GM21786 (cell line): Measurements from ENCODE around the gene PLEKHH1.
"Not testable (repeated sequence)": the region's sequence is repeated elsewhere in the genome, so short reads cannot be mapped to it uniquely, and the experiment has no call there.

ENCODE experiments used
- ATAC-seq: cut with Tn5 transposase; IDR thresholded peaks from one replicate; pipeline ENCODE4 v1.9.1; 2021; ENCODE audit not compliant: unreplicated experiment

PLEKHH1 gene

DNA sequence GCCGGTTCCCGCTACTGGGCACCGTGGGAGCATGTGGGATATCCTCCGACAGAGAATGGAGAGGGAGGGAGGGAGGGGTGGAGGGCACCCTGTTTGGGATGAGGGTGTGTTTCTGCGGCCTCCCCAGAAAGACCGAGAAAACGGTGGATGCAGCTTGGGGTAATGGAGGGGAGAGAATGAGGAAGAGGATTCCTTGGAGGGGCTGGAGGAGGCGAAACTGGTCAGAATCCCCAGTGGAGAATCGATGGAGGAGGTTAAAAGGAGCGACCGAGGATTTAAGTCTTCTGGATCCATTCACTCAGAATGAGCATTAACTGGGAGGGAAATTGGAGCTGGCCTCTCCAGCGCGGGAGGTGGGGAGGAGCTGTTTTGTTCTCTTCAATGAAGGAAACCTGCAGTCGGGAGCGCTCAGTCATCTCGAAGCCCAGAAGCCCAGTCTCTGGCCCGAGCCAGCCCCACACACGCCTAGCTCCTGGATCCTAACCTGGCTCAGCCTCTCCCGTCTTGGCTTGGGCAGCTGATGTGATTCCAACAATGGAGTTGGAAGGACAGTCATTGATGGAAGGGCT, 87.2 kb downstream of the PLEKHH1 start:
- ATAC-seq: no peak

GRCh38 chr14:67622675-67623074, 89.6 kb downstream of the PLEKHH1 start:
- ATAC-seq: no peak

- no peak for ATAC-seq
These were observed 90.0 kb downstream of the PLEKHH1 start for GRCh38 chr14:67623114-67623513.

GRCh38 chr14:67626131-67626530, 93.0 kb downstream of the PLEKHH1 start:
- not testable (repeated sequence) for ATAC-seq

DNA sequence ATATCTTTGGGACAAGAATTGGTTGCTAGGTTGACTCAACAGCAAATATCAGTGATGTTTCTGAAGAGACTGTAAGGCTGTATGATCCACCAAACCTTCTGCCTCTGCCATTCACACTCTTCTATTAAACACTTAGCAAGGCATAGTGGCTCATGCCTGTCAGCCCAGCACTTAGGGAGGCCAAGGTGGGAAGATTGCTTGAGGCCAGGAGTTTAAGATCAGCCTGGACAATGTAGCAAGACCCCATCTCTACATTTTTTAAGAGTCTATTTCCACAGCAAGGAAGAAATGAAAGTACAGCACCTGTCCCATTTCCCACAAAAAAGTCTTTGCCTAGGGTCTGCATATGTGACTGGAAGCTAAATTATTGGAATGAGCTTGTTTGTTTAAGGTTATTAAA, 94.4 kb downstream of the PLEKHH1 start:
- no peak for ATAC-seq

DNA sequence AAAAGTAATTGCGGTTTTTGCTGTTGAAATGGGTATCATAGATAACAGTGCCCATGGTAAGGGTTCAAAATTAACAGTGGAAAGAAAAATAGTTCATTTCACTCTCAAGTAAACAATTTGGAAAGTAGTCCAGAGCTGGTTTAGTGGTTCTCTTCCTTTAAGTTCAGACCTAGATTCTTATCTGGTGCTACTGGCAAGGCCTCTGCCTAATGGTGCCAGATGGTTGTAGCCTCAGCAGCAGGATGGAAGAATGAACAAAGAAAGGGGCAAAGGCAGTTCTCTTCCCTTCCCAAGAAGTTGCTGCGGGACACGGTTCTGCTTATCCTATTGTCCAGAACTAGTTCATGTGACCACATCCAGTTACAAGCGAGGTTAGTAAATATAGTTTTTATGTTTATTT, 97.1 kb downstream of the PLEKHH1 start:
- ATAC-seq: no peak

GRCh38 chr14:67630938-67631337, 97.8 kb downstream of the PLEKHH1 start:
- no peak for ATAC-seq

DNA sequence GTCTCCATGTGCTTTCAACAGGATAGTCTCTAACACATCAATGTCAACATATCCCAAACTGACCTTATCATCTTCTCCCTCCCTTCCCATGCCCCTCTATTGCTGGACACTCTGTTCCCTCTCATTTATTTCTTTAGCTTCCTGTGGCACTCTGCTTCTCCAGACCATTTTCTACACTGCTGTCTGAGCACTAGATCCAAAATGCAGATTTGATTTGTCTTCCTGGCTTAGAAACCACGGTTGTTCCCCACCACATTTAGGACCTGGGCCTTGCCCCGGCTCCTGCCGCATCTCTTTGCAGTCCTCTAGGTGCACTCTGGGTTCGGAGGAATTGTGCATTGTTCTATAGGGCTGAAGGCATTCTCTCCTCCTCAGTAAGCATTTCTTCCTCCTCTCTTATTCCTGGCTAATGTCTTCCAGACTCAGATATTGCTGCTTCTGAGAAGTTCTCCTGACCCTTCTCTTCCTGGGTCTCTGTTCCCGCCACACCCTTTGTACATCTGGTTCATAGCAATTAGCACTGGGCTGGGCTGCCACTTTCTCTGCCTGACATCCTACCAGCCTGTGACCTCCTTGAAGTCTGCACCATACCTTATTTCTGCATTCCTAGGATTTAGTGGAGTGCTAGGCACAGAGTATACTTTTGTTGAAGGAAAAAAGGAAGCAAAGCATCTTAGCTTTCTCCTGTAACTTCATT, 100.5 kb downstream of the PLEKHH1 start:
- no peak for ATAC-seq

DNA sequence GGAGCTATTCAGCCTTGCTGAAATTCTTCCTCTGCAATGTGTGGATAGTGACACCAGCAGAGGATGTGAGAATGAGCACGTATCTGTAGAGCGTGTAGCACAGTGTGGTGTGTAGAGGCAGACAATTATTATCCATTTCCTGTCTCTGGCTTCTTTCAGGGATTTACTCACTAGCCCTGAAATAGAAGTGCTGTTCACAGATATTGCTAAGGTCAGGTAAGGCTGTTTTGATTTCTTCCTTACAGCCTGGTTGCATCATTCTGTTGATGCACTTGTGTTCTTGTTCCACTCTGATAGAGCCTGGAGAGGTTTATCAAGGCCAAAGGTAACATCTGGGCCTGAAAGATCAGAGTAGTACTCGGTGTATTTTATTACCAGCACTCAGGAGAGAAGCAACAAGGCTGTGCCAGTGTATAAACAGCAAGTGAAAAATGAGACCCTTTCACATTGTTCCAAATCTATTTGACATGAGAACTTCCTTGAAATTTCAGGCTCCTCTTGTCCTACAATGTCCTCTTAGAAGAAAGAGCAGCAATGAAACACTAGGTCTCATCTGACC, 103.3 kb downstream of the PLEKHH1 start:
- ATAC-seq: peak; percentile 50

- ATAC-seq: no peak
These were observed 105.6 kb downstream of the PLEKHH1 start for GRCh38 chr14:67638642-67639041.
